Measurements from ENCODE around the gene ASB16. TPM values are rescaled to one million over a fixed set of nuclear protein-coding genes. Genes with fewer than 3 reads are reported as not detected.
A peak's percentile ranks its signal among the peaks of the same experiment; 100 is the strongest.

Gene ASB16
- total RNA-seq, 1 experiment from 2014 or later = 0.37 TPM

GRCh38 chr17:44193326-44194084 lies 23.0 kb downstream of the ASB16 start:
- Histone ChIP-seq H3K4me1 (ENCODE audit: control insufficient read depth in 1 of 2, insufficient read depth in 2 of 2, low read length in 2 of 2) (peaks cover 7 to 15% of the 10 kb centered on the region in 2 experiments), H3K27ac (ENCODE audit: low read depth, low read length) (peak overlapping the region; percentile 49), H3K9ac (ENCODE audit: low read length) (no peak overlapping the region), H3K4me3 (replicated peaks in 1 of 2; ENCODE audit: low read depth in 1 of 2, low read length in 2 of 2) (no peak overlapping the region), H2AFZ (ENCODE audit: low read depth, low read length, poor library complexity, severe bottlenecking) (no peak overlapping the region), H3K79me2 (ENCODE audit: insufficient read depth, low read length) (peaks cover 15% of the 10 kb centered on the region), H3K9me3 (ENCODE audit: control insufficient read depth in 1 of 2, insufficient read depth in 1 of 2, low read depth in 1 of 2, low read length in 2 of 2) (no peaks in the 10 kb centered on the region), H4K20me1 (ENCODE audit: insufficient read depth) (no peaks in the 10 kb centered on the region), H3K36me3 (ENCODE audit: control insufficient read depth in 1 of 2, insufficient read depth in 2 of 2, low read length in 2 of 2) (peaks cover 27 to 32% of the 10 kb centered on the region in 2 experiments), H3K27me3 (ENCODE audit: insufficient read depth, low read length) (no peaks in the 10 kb centered on the region), H3K4me2 (ENCODE audit: low read length) (no peak overlapping the region), H3K9me2 (ENCODE audit: insufficient read depth) (no peaks in the 10 kb centered on the region)
- ChIA-PET CTCF (no interaction called here), RAD21 (ENCODE audit: low non-redundant PET in 1 of 2, low total read pairs in 2 of 2, uncharacterized antibody in 2 of 2, unreplicated experiment in 2 of 2) (no interaction called here), POLR2A (no interaction called here)
- TF ChIP-seq CEBPB (IDR thresholded peaks at IDR 0.05; ENCODE audit: low read depth) (no peak), POLR2A (IDR thresholded peaks at IDR 0.05; ENCODE audit: borderline replicate concordance, extremely low read depth, insufficient read depth, insufficient read length) (no peak), TCF7L2 (IDR thresholded peaks at IDR 0.05; ENCODE audit: borderline replicate concordance, extremely low read depth, insufficient read depth, insufficient read length) (no peak), SIN3A (IDR thresholded peaks at IDR 0.05; ENCODE audit: low read depth) (no peak), CBX3 (IDR thresholded peaks at IDR 0.05; ENCODE audit: low read depth) (no peak), JUND (IDR thresholded peaks at IDR 0.05) (no peak), EZH2phosphoT487 (IDR thresholded peaks at IDR 0.05; ENCODE audit: borderline replicate concordance) (no peak), ZNF274 (IDR thresholded peaks at IDR 0.05; ENCODE audit: low read depth, low read length) (no peak), SP1 (IDR thresholded peaks at IDR 0.05; ENCODE audit: low read depth) (no peak), YY1 (IDR thresholded peaks at IDR 0.05; ENCODE audit: extremely low read depth, insufficient replicate concordance, low read depth, low read length) (no peak), POLR2AphosphoS5 (IDR thresholded peaks at IDR 0.05; ENCODE audit: low read depth, low read length) (no peak), EGR1 (IDR thresholded peaks at IDR 0.05; ENCODE audit: low read depth) (no peak), RAD21 (IDR thresholded peaks at IDR 0.05; ENCODE audit: low read depth) (no peak), ELF1 (IDR thresholded peaks at IDR 0.05; ENCODE audit: borderline replicate concordance, low read depth) (no peak), SRF (IDR thresholded peaks at IDR 0.05; ENCODE audit: low read depth) (no peak), EZH2 (IDR thresholded peaks at IDR 0.05) (no peak), MAX (IDR thresholded peaks at IDR 0.05) (no peak)
- TF ChIP-seq, protein P1, sequence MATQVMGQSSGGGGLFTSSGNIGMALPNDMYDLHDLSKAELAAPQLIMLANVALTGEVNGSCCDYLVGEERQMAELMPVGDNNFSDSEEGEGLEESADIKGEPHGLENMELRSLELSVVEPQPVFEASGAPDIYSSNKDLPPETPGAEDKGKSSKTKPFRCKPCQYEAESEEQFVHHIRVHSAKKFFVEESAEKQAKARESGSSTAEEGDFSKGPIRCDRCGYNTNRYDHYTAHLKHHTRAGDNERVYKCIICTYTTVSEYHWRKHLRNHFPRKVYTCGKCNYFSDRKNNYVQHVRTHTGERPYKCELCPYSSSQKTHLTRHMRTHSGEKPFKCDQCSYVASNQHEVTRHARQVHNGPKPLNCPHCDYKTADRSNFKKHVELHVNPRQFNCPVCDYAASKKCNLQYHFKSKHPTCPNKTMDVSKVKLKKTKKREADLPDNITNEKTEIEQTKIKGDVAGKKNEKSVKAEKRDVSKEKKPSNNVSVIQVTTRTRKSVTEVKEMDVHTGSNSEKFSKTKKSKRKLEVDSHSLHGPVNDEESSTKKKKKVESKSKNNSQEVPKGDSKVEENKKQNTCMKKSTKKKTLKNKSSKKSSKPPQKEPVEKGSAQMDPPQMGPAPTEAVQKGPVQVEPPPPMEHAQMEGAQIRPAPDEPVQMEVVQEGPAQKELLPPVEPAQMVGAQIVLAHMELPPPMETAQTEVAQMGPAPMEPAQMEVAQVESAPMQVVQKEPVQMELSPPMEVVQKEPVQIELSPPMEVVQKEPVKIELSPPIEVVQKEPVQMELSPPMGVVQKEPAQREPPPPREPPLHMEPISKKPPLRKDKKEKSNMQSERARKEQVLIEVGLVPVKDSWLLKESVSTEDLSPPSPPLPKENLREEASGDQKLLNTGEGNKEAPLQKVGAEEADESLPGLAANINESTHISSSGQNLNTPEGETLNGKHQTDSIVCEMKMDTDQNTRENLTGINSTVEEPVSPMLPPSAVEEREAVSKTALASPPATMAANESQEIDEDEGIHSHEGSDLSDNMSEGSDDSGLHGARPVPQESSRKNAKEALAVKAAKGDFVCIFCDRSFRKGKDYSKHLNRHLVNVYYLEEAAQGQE (IDR thresholded peaks at IDR 0.05; ENCODE audit: low read depth) = no peak
- TF ChIP-seq, protein P2, sequence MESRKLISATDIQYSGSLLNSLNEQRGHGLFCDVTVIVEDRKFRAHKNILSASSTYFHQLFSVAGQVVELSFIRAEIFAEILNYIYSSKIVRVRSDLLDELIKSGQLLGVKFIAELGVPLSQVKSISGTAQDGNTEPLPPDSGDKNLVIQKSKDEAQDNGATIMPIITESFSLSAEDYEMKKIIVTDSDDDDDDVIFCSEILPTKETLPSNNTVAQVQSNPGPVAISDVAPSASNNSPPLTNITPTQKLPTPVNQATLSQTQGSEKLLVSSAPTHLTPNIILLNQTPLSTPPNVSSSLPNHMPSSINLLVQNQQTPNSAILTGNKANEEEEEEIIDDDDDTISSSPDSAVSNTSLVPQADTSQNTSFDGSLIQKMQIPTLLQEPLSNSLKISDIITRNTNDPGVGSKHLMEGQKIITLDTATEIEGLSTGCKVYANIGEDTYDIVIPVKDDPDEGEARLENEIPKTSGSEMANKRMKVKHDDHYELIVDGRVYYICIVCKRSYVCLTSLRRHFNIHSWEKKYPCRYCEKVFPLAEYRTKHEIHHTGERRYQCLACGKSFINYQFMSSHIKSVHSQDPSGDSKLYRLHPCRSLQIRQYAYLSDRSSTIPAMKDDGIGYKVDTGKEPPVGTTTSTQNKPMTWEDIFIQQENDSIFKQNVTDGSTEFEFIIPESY (IDR thresholded peaks at IDR 0.05; ENCODE audit: extremely low read depth, insufficient replicate concordance, low read length) = no peak
- TF ChIP-seq, protein P3, sequence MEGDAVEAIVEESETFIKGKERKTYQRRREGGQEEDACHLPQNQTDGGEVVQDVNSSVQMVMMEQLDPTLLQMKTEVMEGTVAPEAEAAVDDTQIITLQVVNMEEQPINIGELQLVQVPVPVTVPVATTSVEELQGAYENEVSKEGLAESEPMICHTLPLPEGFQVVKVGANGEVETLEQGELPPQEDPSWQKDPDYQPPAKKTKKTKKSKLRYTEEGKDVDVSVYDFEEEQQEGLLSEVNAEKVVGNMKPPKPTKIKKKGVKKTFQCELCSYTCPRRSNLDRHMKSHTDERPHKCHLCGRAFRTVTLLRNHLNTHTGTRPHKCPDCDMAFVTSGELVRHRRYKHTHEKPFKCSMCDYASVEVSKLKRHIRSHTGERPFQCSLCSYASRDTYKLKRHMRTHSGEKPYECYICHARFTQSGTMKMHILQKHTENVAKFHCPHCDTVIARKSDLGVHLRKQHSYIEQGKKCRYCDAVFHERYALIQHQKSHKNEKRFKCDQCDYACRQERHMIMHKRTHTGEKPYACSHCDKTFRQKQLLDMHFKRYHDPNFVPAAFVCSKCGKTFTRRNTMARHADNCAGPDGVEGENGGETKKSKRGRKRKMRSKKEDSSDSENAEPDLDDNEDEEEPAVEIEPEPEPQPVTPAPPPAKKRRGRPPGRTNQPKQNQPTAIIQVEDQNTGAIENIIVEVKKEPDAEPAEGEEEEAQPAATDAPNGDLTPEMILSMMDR (IDR thresholded peaks at IDR 0.05 in 2 of 3, conservative IDR thresholded peaks at IDR 0.05 in 1 of 3; ENCODE audit: borderline replicate concordance in 1 of 3, insufficient read depth in 1 of 3, low read depth in 2 of 3, low read length in 2 of 3) = no peak
- BruUV-seq (replicated peaks) = no TSS peak
- ATAC-seq = no peak
- no peak for DNase-seq (ENCODE audit: low read depth, low spot score)
- intact Hi-C loops (cut with micrococcal nuclease) = no loop called here

Measured in HCT116 (cell line).